Endometrium (tissue), 2 donors: ENCODE results near the gene MEG3.
"Not testable (repeated sequence)": the region's sequence is repeated elsewhere in the genome, so short reads cannot be mapped to it uniquely, and the experiment has no call there.

Experiments
- FAIRE-seq: peaks from 2 replicates; lab custom pipeline; 2012; peaks lifted over from hg19 to GRCh38; lab: Jason Lieb, UNC
- donor health status: control.
- donor health status: control.

The MEG3 gene

GRCh38 chr14:100789460-100790417 is 36.2 kb upstream of the MEG3 start:
- FAIRE-seq: no peak

DNA sequence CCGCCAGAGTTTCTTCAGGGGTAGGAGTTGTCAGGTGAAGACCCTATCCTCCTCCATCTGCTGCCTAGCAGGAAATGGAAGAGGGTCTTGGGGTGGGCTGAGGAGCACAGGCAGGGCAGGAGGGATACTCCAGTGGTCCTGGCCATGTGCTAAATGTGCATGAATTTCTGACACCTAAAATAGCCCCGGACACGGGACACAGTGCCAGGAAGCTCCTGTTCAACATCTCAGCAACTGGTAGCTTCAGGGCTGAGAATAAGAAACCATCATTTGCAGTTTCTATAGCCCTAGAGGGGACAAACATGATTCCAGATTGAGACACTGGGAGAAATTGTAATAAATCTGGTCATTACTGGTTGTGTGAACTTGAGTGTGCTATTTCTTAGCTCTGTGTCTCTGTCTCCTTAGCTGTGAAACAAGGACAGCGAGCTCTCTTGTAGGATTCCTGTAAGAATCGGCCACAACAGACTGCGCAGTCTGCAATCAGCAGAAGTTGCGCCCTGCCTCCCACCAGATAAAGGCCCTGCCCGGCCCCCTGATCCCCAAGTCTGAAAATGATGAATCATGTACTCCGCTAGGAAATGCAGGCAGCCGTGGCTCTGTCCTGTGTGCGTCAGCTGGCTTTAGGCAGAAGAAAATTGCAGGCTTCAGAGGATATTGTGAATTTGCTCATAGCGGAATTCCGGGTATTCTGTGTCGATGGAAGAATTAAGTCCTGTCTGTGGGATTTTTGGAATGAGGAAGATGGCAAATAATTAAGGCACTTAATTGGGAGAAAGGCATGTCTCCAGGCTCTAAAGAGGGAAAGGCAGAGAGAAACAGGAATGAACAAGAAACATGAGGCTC is 35.2 kb upstream of the MEG3 start:
- no peak for FAIRE-seq

GRCh38 chr14:100791348-100791735 is 34.6 kb upstream of the MEG3 start:
- FAIRE-seq: no peak

- no peak for FAIRE-seq
Observed at GRCh38 chr14:100791995-100792394, 33.9 kb upstream of the MEG3 start.

GRCh38 chr14:100796946-100797345 is 29.0 kb upstream of the MEG3 start:
- no peak for FAIRE-seq

DNA sequence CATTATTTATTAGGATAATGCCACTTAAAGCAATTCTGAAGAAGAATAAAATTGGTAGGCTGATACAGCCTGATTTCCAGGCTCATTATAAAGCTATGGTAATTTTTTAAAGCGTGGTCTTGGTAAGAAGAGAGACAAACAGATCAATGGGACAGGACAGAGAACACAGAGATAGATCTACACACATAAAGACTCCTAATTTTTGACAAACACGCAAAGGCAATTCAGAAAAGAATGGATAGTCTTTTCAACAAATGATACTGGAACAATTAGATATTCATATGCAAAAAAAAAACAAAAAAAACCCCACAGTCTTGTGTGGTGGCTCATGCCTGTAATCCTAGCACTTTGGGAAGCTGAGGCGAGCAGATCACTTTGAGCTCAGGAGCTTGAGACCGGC is 25.9 kb upstream of the MEG3 start:
- no peak for FAIRE-seq

GRCh38 chr14:100801433-100801832 is 24.5 kb upstream of the MEG3 start:
- not testable (repeated sequence) for FAIRE-seq

- FAIRE-seq: no peak
Observed at GRCh38 chr14:100802179-100802578, 23.7 kb upstream of the MEG3 start.

DNA sequence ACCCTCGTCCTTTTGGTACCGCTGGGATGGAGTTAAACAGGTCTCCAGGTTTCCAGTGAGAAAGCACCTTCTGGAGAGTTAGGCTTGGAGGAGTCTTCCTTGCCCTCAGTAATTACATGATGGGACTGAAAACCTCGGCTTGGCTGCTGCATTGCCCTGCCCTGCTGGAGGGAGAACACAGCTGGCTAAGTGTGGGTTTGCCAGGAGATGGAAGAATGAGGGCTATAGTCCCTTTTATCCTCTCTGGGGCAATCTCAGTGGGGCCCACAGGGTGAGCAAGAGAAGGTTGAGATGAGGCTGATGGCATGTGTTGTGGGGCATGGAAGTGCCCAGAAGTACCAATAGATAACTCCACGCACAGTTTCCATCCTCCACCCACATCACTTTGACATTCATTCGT is 23.2 kb upstream of the MEG3 start:
- FAIRE-seq: no peak

DNA sequence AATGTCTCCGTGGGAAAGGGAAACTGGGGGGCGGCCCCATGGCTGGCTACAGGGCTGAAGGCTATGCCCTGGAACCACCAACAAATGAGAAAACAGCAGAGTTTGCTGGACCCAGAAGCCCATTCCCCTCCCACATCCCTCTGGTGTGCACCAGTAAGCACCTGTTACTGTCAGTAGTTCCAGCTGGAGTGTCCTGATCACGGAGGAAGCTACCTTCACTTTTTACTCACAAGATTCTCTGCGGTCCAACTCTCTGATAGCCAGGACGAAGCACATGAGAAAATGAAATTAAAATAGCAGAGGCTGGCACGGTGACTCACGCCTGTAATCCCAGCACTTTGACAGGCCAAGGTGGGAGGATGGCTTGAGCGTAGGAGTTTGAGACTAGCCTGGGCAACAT is 22.7 kb upstream of the MEG3 start:
- no peak for FAIRE-seq

- no peak for FAIRE-seq
Observed at GRCh38 chr14:100803676-100804075, 22.2 kb upstream of the MEG3 start.

DNA sequence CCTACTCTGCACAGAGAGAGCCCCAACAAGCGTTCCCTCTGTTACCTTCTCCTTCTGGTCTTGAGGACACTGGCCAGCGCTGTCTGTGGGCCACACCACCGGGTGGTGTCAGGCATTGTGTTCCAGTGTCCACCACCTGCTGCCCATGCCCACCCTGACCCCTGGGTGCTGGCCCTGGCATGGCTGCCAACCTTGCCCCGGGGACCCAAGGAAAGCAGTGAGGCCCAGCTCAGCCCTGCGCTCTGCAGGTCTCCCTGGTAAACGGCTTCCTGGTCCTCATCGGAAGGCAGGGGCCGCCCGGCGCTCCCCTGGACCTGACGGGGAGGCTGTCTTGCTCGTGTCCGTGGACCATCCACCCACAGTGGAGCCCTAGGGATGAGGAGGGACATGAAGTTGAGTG is 21.8 kb upstream of the MEG3 start:
- no peak for FAIRE-seq

DNA sequence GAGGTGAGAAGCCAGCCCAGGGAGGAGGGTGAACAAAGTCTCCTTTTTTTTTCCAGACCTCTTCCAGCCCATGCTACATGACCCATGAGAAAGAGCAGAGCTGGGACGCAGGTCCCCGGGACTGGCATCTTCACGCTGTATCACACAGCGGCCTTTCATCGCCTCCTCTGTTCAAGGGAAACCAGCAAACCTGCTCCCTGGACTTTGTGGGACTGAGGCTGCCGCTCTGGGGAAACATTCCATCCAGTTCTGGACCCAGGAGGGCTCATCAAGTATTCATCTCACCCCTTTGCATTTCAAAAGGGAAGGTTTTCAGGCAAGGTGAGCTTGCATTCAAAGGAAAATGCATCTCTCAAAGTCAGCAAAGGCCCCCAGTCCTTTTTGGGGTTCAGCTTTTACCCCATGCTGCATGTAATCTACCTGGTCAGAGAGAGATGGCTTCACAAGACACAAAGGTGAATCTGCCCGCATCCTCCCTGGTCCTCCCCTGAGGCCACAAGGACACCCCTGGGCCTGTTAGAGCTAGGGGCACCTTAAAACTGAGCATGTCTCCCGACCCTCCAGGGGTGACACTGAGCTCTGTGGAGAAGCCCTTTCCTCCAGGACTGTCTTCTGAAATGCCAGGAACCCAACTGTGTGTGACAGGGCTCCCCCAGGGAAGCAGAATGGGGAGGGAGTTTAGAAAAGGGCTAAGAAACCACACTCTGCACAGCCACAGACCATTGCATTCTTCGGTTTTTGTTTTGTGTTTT is 21.2 kb upstream of the MEG3 start:
- FAIRE-seq: no peak

DNA sequence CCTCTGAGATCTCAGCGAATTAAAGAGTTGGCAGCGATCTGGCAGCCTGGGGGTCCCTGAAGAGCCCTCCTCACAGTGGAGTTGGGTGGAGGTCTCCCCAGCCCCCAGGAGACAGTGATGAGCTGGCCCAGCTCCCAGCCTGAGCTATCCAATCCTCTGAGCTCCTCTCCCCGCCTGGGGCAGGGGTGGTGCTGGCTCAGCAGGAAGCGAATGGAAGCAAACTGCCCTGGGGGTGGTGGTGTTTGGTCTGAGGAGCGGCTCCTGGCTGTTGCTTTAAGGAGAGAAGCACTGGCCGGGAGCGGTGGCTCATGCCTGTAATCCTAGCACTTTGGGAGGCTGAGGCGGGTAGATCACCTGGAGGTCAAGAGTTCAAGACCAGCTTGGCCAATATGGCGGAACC is 19.5 kb upstream of the MEG3 start:
- FAIRE-seq: no peak

DNA sequence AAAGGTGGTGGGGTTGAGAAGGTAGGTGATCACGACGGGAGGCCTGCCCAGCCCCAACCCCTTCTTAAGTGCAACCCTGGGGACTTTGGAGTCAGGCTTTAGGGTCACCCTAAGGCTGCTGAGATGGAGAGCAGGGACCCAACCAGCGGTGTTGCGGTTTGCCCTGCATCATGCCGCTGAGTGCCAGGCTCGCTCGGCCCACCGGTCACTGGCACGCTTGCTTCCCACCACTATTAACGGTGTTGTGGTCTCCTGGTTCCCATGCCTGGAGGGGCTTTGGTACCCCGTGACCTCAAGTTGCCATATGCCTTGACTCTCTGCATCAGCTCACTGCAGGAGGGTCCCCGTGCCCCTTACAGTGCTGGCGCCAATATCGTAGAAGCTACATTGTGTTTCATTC is 18.4 kb upstream of the MEG3 start:
- FAIRE-seq: no peak

DNA sequence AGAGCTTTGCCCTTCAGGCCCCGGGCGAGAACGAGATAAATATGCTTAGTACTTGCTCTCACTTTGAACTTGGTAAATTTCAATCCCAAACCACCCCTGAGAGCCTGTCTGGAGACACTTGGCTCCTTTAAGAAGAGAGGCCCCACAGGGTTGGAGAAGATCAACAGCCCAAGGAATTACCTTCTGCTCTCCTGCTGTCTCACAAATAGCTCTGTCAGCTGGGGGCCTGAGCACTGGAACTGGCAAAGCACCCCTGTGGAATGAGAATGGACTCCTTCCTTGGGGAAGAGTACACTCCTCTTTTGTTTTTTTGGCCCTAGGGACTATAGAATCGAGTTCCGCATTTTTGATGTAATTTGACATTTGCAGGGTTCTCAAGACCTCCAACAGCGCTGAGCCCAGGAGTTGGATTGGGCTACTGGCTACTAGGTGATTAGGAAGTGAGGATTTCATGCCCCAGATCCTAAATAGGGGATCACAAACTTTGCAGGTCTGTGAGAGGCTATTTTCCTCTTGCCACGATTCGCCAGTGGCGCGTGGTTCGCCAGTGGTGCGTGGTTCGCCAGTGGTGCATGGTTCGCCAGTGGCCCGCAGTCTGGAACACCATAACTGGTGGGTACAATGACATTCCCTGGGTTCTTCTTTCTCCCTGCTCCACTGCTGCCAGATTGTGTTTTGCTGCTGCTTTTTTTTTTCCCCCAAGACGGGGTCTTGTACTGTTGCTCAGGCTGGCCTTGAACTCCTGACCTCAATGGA is 17.8 kb upstream of the MEG3 start:
- FAIRE-seq: no peak

GRCh38 chr14:100810435-100810834 is 15.5 kb upstream of the MEG3 start:
- FAIRE-seq: no peak

- no peak for FAIRE-seq
Observed at GRCh38 chr14:100810861-100811461, 15.0 kb upstream of the MEG3 start.

GRCh38 chr14:100813291-100813690 is 12.6 kb upstream of the MEG3 start:
- FAIRE-seq: no peak

DNA sequence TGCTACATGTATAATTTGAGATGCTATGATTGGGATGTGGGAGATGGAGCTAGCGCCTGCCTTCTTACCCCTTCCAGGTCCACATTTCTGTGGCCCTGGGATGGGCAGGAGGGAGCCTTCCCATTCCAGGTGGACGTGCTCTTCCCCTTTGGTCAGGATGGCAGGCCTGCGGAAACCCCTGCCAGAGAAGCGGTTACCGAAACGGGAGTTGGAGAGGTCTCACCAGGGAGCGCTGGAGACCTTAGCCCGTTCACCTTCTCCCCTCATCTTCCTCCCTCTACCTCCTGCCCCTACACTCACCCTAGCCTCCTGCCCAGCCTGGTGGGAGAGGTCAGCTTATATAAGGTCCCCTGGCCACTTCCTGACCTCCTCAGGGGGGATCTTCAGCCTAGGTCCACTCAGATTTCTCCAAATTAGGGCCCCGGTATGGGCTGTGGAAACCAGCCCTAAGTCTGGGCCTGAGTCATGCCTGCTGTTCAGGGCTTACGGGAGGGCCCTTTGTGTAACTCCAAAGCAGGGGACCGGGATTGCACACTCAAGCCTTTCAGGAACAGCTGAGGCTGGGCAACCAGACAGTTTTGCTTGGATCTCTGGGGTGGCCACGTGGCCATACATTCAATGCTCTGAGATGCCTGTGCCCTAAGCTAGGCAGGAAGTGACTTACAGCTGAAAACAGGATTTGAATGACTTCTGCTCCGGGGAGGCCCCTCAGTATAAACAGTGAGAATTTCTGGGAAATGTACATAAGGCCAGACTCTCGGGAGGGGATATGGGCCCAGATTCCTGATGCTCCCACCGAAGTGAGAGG is 10.2 kb upstream of the MEG3 start:
- no peak for FAIRE-seq
